Epithelial cell of proximal tubule (primary cell): Measurements from ENCODE around the gene NPPA. TPM values are rescaled to one million over a fixed set of nuclear protein-coding genes. Genes with fewer than 3 reads are reported as not detected.

Experiments used
- DNase-seq: peaks from one replicate; pipeline ENCODE4 v3.0.0-alpha.2; 2011; ENCODE audit warnings: low read depth
- H3K4me3 ChIP-seq: 2 replicates; pipeline ENCODE4 v1.5.1; 2011; ENCODE audit warnings: low read depth, mild to moderate bottlenecking, low read length
- CTCF ChIP-seq: conservative IDR thresholded peaks from 2 replicates; pipeline ENCODE4 v1.5.1; 2012; ENCODE audit warnings: low read depth, mild to moderate bottlenecking, low read length
- total RNA-seq: library from RNA; depleted of rRNA; stranded (reverse); fragments of >200 nt; gene quantifications from 2 replicates; pipeline ENCODE4 v1.2.3, GENCODE V29; 2015

NPPA gene
- total RNA-seq, 1 donor from 2014 or later, result not detected

- no peak overlapping the region for H3K4me3 ChIP-seq
- no peak for TF ChIP-seq CTCF
- DNase-seq, result no peak
These were observed 20.6 kb downstream of the NPPA start for GRCh38 chr1:11826946-11827345.

GRCh38 chr1:11825131-11825530 is 22.5 kb downstream of the NPPA start:
- DNase-seq, result no peak
- TF ChIP-seq CTCF, result no peak
- H3K4me3 ChIP-seq, result no peak overlapping the region

GRCh38 chr1:11823366-11824137 is 24.0 kb downstream of the NPPA start:
- H3K4me3 ChIP-seq, result no peak overlapping the region
- no peak for DNase-seq
- no peak for TF ChIP-seq CTCF

- no peak for TF ChIP-seq CTCF
- no peak overlapping the region for H3K4me3 ChIP-seq
- DNase-seq, result no peak
These were observed 25.5 kb downstream of the NPPA start for GRCh38 chr1:11822091-11822490.

- H3K4me3 ChIP-seq, result no peak overlapping the region
- no peak for TF ChIP-seq CTCF
- no peak for DNase-seq
These were observed 30.4 kb downstream of the NPPA start for GRCh38 chr1:11817192-11817591.

GRCh38 chr1:11813021-11813420 is 34.6 kb downstream of the NPPA start:
- no peak for TF ChIP-seq CTCF

GRCh38 chr1:11807133-11807532 is 40.5 kb downstream of the NPPA start:
- DNase-seq, result no peak
- peak overlapping the region; percentile 84 for H3K4me3 ChIP-seq
- no peak for TF ChIP-seq CTCF

More at GRCh38 chr1:11813021-11813420, 34.6 kb downstream of the NPPA start:
- no peak overlapping the region for H3K4me3 ChIP-seq
- no peak for DNase-seq
